ENCODE measurements around the gene FFAR4.

GRCh38 chr10:93554316-93554663, 12.2 kb upstream of the FFAR4 start:
- TF ChIP-seq POLR2A (IDR thresholded peaks at IDR 0.05; ENCODE audit: low read depth, low read length) (no peak), POLR2AphosphoS5 (IDR thresholded peaks at IDR 0.05; ENCODE audit: low read depth, low read length) (no peak)

Data from GM12892 (cell line).